ENCODE data around the gene TDRD5.
A peak's percentile ranks its signal among the peaks of the same experiment; 100 is the strongest.

Gene TDRD5

DNA sequence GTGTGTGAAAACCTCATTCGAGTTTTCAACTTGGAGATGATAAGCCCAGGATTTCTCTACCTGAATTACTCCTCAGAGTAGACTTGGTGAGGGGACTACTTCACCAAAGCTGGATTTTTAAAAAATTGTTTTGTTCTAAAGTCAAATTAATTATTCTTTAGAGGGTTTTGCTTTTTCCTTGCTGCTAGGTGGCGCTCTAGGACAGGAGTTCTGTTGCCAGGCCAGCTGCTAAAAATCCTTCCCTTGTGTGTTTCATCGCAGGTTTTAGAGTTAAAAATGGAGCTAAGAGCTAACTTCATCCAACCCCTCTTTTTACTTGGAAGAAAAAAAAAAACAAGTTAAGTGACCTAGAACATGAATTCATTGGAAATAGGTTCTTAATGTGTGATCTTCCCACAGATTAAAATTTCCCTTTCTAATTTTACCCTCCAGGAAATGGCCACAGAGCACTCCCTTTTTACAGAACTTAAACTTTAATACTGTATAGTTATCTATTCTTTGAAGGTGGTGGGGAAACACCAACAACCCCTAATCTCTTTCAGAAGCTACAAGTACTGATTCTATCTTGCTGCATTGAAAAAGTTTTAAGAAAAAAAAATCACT, 114.8 kb downstream of the TDRD5 start:
- TF ChIP-seq, protein P1, sequence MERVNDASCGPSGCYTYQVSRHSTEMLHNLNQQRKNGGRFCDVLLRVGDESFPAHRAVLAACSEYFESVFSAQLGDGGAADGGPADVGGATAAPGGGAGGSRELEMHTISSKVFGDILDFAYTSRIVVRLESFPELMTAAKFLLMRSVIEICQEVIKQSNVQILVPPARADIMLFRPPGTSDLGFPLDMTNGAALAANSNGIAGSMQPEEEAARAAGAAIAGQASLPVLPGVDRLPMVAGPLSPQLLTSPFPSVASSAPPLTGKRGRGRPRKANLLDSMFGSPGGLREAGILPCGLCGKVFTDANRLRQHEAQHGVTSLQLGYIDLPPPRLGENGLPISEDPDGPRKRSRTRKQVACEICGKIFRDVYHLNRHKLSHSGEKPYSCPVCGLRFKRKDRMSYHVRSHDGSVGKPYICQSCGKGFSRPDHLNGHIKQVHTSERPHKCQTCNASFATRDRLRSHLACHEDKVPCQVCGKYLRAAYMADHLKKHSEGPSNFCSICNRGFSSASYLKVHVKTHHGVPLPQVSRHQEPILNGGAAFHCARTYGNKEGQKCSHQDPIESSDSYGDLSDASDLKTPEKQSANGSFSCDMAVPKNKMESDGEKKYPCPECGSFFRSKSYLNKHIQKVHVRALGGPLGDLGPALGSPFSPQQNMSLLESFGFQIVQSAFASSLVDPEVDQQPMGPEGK (CRISPR knock-in tag; IDR thresholded peaks at IDR 0.05; ENCODE audit: borderline replicate concordance): no peak
- TF ChIP-seq ZC3H10 (CRISPR knock-in tag; IDR thresholded peaks at IDR 0.05): peak; percentile 47; the same call in 1 of the 2 replicates
- ATAC-seq: peak; percentile 78

DNA sequence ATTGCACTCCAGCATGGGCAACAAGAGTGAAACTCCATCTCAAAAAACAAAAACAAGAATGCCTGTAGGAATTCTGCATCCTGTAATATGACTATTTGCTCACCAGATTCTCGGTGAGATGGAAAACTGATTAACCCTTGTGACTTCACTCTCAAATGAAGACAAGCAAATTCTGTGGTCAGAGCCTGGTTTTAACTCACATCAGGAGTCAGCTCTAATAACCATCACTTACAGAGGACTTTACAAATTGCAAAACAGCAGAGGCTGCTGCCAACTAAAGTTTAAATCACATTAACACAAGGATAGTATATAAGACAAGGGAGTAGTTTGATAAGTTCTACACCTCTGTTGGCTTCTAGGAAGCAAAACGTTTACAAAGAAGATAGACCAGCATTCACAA, 115.8 kb downstream of the TDRD5 start:
- TF ChIP-seq ESRRG (CRISPR knock-in tag; IDR thresholded peaks at IDR 0.05): no peak
- TF ChIP-seq, protein P2, sequence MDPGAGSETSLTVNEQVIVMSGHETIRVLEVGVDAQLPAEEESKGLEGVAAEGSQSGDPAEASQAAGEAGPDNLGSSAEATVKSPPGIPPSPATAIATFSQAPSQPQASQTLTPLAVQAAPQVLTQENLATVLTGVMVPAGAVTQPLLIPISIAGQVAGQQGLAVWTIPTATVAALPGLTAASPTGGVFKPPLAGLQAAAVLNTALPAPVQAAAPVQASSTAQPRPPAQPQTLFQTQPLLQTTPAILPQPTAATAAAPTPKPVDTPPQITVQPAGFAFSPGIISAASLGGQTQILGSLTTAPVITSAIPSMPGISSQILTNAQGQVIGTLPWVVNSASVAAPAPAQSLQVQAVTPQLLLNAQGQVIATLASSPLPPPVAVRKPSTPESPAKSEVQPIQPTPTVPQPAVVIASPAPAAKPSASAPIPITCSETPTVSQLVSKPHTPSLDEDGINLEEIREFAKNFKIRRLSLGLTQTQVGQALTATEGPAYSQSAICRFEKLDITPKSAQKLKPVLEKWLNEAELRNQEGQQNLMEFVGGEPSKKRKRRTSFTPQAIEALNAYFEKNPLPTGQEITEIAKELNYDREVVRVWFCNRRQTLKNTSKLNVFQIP (CRISPR knock-in tag; IDR thresholded peaks at IDR 0.05; ENCODE audit: borderline replicate concordance, low read depth): no peak
- TF ChIP-seq ISL1 (CRISPR knock-in tag; IDR thresholded peaks at IDR 0.05): 0 out of 2 replicates have a peak, but pooled peaks have one; percentile 40
- TF ChIP-seq, protein P3, sequence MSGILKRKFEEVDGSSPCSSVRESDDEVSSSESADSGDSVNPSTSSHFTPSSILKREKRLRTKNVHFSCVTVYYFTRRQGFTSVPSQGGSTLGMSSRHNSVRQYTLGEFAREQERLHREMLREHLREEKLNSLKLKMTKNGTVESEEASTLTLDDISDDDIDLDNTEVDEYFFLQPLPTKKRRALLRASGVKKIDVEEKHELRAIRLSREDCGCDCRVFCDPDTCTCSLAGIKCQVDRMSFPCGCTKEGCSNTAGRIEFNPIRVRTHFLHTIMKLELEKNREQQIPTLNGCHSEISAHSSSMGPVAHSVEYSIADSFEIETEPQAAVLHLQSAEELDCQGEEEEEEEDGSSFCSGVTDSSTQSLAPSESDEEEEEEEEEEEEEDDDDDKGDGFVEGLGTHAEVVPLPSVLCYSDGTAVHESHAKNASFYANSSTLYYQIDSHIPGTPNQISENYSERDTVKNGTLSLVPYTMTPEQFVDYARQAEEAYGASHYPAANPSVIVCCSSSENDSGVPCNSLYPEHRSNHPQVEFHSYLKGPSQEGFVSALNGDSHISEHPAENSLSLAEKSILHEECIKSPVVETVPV (CRISPR knock-in tag; IDR thresholded peaks at IDR 0.05): no peak
- TF ChIP-seq, protein P4, sequence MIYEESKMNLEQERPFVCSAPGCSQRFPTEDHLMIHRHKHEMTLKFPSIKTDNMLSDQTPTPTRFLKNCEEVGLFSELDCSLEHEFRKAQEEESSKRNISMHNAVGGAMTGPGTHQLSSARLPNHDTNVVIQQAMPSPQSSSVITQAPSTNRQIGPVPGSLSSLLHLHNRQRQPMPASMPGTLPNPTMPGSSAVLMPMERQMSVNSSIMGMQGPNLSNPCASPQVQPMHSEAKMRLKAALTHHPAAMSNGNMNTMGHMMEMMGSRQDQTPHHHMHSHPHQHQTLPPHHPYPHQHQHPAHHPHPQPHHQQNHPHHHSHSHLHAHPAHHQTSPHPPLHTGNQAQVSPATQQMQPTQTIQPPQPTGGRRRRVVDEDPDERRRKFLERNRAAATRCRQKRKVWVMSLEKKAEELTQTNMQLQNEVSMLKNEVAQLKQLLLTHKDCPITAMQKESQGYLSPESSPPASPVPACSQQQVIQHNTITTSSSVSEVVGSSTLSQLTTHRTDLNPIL (CRISPR knock-in tag; IDR thresholded peaks at IDR 0.05; ENCODE audit: low read depth): no peak
- ATAC-seq: no peak

DNA sequence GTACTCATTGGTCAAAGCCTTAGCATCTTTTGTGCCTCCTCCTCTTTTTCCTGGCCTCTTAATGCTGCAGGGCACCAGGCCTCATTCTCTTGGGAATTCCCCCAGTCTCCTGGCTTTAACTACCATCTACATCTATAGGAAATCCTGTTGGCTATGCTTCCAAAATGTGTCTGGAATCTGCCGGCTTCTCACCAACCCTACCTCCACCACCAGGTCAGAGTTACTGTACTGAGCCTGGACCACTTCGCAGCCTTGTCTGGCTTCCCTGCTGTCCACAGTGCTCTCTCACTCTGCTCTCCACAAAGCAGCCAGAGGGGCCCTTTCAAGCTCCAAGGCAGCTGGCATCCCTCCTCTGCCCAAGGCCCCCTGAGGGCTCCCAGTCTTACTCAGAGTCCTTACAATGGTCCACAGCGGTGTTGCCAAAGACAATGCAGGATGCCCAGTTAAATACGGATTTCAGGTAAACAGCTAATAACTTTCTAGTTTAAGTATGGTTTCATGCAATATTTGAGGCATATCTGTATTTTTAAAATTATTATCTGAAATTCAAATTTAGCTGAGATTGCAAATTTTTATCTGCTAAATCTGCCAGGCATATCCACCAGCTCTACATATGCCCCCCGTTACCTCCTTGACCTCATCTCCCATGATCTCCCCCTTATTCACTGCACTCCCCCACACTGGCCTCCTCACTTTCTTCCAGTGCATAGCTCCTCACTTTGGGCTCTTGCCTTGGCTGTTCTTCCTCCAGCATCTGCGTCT, 117.0 kb downstream of the TDRD5 start:
- no peak for TF ChIP-seq ZFP3 (CRISPR knock-in tag; IDR thresholded peaks at IDR 0.05)
- TF ChIP-seq, protein P1 (CRISPR knock-in tag; IDR thresholded peaks at IDR 0.05; ENCODE audit: borderline replicate concordance): no peak
- no peak for TF ChIP-seq OSR1 (CRISPR knock-in tag; IDR thresholded peaks at IDR 0.05)
- TF ChIP-seq, protein P3 (CRISPR knock-in tag; IDR thresholded peaks at IDR 0.05): no peak
- TF ChIP-seq RARB (CRISPR knock-in tag; IDR thresholded peaks at IDR 0.05): no peak
- TF ChIP-seq ZNF565 (CRISPR knock-in tag; conservative IDR thresholded peaks at IDR 0.05; ENCODE audit: low read depth): no peak
- TF ChIP-seq ZC3H10 (CRISPR knock-in tag; IDR thresholded peaks at IDR 0.05): no peak
- TF ChIP-seq ISL1 (CRISPR knock-in tag; IDR thresholded peaks at IDR 0.05): no peak
- TF ChIP-seq ZNF70 (CRISPR knock-in tag; IDR thresholded peaks at IDR 0.05): no peak
- no peak for TF ChIP-seq SNAI2 (CRISPR knock-in tag; IDR thresholded peaks at IDR 0.05)
- TF ChIP-seq, protein P2 (CRISPR knock-in tag; IDR thresholded peaks at IDR 0.05; ENCODE audit: borderline replicate concordance, low read depth): no peak
- TF ChIP-seq ZFP30 (CRISPR knock-in tag; IDR thresholded peaks at IDR 0.05): no peak
- TF ChIP-seq, protein P5, sequence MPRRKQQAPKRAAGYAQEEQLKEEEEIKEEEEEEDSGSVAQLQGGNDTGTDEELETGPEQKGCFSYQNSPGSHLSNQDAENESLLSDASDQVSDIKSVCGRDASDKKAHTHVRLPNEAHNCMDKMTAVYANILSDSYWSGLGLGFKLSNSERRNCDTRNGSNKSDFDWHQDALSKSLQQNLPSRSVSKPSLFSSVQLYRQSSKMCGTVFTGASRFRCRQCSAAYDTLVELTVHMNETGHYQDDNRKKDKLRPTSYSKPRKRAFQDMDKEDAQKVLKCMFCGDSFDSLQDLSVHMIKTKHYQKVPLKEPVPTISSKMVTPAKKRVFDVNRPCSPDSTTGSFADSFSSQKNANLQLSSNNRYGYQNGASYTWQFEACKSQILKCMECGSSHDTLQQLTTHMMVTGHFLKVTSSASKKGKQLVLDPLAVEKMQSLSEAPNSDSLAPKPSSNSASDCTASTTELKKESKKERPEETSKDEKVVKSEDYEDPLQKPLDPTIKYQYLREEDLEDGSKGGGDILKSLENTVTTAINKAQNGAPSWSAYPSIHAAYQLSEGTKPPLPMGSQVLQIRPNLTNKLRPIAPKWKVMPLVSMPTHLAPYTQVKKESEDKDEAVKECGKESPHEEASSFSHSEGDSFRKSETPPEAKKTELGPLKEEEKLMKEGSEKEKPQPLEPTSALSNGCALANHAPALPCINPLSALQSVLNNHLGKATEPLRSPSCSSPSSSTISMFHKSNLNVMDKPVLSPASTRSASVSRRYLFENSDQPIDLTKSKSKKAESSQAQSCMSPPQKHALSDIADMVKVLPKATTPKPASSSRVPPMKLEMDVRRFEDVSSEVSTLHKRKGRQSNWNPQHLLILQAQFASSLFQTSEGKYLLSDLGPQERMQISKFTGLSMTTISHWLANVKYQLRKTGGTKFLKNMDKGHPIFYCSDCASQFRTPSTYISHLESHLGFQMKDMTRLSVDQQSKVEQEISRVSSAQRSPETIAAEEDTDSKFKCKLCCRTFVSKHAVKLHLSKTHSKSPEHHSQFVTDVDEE (CRISPR knock-in tag; IDR thresholded peaks at IDR 0.05): no peak
- no peak for TF ChIP-seq ZNF8 (CRISPR knock-in tag; IDR thresholded peaks at IDR 0.05)
- TF ChIP-seq PPARA (CRISPR knock-in tag; IDR thresholded peaks at IDR 0.05; ENCODE audit: borderline replicate concordance): no peak
- TF ChIP-seq TOX (CRISPR knock-in tag; IDR thresholded peaks at IDR 0.05; ENCODE audit: borderline replicate concordance): no peak
- no peak for TF ChIP-seq CSDC2 (CRISPR knock-in tag; IDR thresholded peaks at IDR 0.05)
- TF ChIP-seq BACH2 (CRISPR knock-in tag; IDR thresholded peaks at IDR 0.05; ENCODE audit: borderline replicate concordance): no peak
- ATAC-seq: peak; percentile 28; the same call in 1 of the 3 replicates

Measured in SK-N-SH treated with all-trans-retinoic acid at 6 μM for 48 hours (cell line).